WTC11 (cell line): ENCODE data around the gene GABPB2. TPM values are rescaled to one million over a fixed set of nuclear protein-coding genes. Genes with fewer than 3 reads are reported as not detected.
A peak's percentile ranks its signal among the peaks of the same experiment; 100 is the strongest.

Experiments used
- ATAC-seq: fragments of 200-7000 bp; cut with Tn5 transposase; 2 replicates; pipeline ENCODE4 v1.10.0; 2021; ENCODE audit warnings: mild to moderate bottlenecking, moderate library complexity
- CTCF ChIA-PET: fragments of 300-600 bp; sonication (Branson Sonifier 250); formaldehyde crosslinking; loops from one replicate; lab custom pipeline; 2021; ENCODE audit warnings: antibody characterized with exemption; lab: Charles Lee
- POLR2A ChIA-PET: fragments of 350-600 bp; sonication (Branson Sonifier 250); formaldehyde crosslinking; loops from one replicate; lab custom pipeline; 2021; ENCODE audit warnings: antibody characterized with exemption; lab: Charles Lee
- DNase-seq: peaks from one replicate; pipeline ENCODE4 v3.0.0; 2021; ENCODE audit warnings: low spot score
- H3K27ac Mint-ChIP-seq: 2 replicates; pipeline ENCODE4 v1.8.0; 2021; ENCODE audit warnings: mixed read lengths
- H3K27me3 Mint-ChIP-seq: 2 replicates; pipeline ENCODE4 v1.8.0; 2021; ENCODE audit warnings: low read depth, mild to moderate bottlenecking, moderate library complexity, mixed read lengths
- H3K36me3 Mint-ChIP-seq: 2 replicates; pipeline ENCODE4 v1.8.0; 2021; ENCODE audit warnings: mixed read lengths
- H3K4me1 Mint-ChIP-seq: 2 replicates; pipeline ENCODE4 v1.8.0; 2022; ENCODE audit warnings: mixed read lengths
- H3K4me3 Mint-ChIP-seq: 2 replicates; pipeline ENCODE4 v1.8.0; 2021; ENCODE audit warnings: mild to moderate bottlenecking, moderate library complexity, mixed read lengths
- H3K9me3 Mint-ChIP-seq: 2 replicates; pipeline ENCODE4 v1.8.0; 2021; ENCODE audit warnings: mixed read lengths
- ATF3 ChIP-seq: sonication (generic); formaldehyde crosslinking; conservative IDR thresholded peaks from 2 replicates; pipeline ENCODE4 v1.8.1; 2022; ENCODE audit warnings: mild to moderate bottlenecking, missing genetic modification reagents
- E2F4 ChIP-seq: sonication (generic); formaldehyde crosslinking; IDR thresholded peaks from 2 replicates; pipeline ENCODE4 v1.8.1; 2022; ENCODE audit warnings: low read depth, mild to moderate bottlenecking, moderate library complexity, missing genetic modification reagents, borderline replicate concordance
- ELF4 ChIP-seq: sonication (generic); formaldehyde crosslinking; IDR thresholded peaks from 2 replicates; pipeline ENCODE4 v1.8.1; 2022; ENCODE audit warnings: low read depth, mild to moderate bottlenecking, moderate library complexity, missing genetic modification reagents
- ESRRA ChIP-seq: sonication (generic); formaldehyde crosslinking; IDR thresholded peaks from 2 replicates; pipeline ENCODE4 v1.8.1; 2022; ENCODE audit warnings: mild to moderate bottlenecking, missing genetic modification reagents, borderline replicate concordance
- IRF1 ChIP-seq: sonication (generic); formaldehyde crosslinking; IDR thresholded peaks from 2 replicates; pipeline ENCODE4 v1.8.0; 2023; ENCODE audit warnings: missing genetic modification reagents
- NR1H2 ChIP-seq: sonication (generic); formaldehyde crosslinking; IDR thresholded peaks from 2 replicates; pipeline ENCODE4 v1.9.0; 2021; ENCODE audit warnings: mild to moderate bottlenecking, moderate library complexity, missing genetic modification reagents
- PRRX2 ChIP-seq: fragments of 250-450 bp; sonication (Bioruptor Pico); IDR thresholded peaks from 2 replicates; pipeline ENCODE4 v1.8.0; 2021; ENCODE audit warnings: mild to moderate bottlenecking
- TP53 ChIP-seq: sonication (generic); formaldehyde crosslinking; IDR thresholded peaks from 2 replicates; pipeline ENCODE4 v1.8.1; 2023; ENCODE audit warnings: mild to moderate bottlenecking, missing genetic modification reagents
- ZNF532 ChIP-seq: fragments of 250-450 bp; sonication (Bioruptor Pico); IDR thresholded peaks from 2 replicates; pipeline ENCODE4 v1.9.0; 2021; ENCODE audit warnings: mild to moderate bottlenecking, borderline replicate concordance
- total RNA-seq: library from RNA; stranded (reverse); gene quantifications from 3 replicates; pipeline ENCODE4 v1.2.3, GENCODE V29; 2021
- TF ChIP-seq, protein P1 (sequence below): sonication (generic); formaldehyde crosslinking; IDR thresholded peaks from 2 replicates; pipeline ENCODE4 v1.8.0; 2022; ENCODE audit warnings: mild to moderate bottlenecking, missing genetic modification reagents

GABPB2 gene
- total RNA-seq, 1 experiment from 2014 or later = 1.7 TPM

- Mint-ChIP-seq H3K9me3 (no peaks in the 10 kb centered on the region; the same call in 1 of the 2 replicates), H3K4me3 (peak overlapping the region; percentile 72), H3K4me1 (peaks cover 15% of the 10 kb centered on the region), H3K27ac (no peak overlapping the region; the same call in 1 of the 2 replicates), H3K27me3 (peaks cover 43% of the 10 kb centered on the region), H3K36me3 (peaks cover 12% of the 10 kb centered on the region)
- POLR2A ChIA-PET = interaction anchor here (0.7 to 1.4 kb wide), 10 partner anchors 11 to 84 kb away, joined by 3 to 11 read pairs (median 4); partner anchors contain the start of genes C1orf56, LYSMD1, TNFAIP8L2 and VPS72
- no peak for TF ChIP-seq TP53 (CRISPR knock-in tag)
- no peak for TF ChIP-seq ELF4 (CRISPR knock-in tag)
- TF ChIP-seq IRF1 (CRISPR knock-in tag) = no peak
- TF ChIP-seq ZNF532 = no peak
- TF ChIP-seq E2F4 (CRISPR knock-in tag) = no peak
- no peak for TF ChIP-seq ESRRA (CRISPR knock-in tag)
- TF ChIP-seq PRRX2 = no peak
- CTCF ChIA-PET = interaction anchor here (0.5 to 2.2 kb wide), 14 partner anchors 12 to 125 kb away, joined by 3 to 50 read pairs (median 5); partner anchors contain the start of genes C1orf56, CDC42SE1, GABPB2 and LYSMD1
- DNase-seq (peak; percentile 56), ATAC-seq (peak; percentile 30)
Measured at GRCh38 chr1:151131701-151132334, 61.3 kb downstream of the GABPB2 start.

DNA sequence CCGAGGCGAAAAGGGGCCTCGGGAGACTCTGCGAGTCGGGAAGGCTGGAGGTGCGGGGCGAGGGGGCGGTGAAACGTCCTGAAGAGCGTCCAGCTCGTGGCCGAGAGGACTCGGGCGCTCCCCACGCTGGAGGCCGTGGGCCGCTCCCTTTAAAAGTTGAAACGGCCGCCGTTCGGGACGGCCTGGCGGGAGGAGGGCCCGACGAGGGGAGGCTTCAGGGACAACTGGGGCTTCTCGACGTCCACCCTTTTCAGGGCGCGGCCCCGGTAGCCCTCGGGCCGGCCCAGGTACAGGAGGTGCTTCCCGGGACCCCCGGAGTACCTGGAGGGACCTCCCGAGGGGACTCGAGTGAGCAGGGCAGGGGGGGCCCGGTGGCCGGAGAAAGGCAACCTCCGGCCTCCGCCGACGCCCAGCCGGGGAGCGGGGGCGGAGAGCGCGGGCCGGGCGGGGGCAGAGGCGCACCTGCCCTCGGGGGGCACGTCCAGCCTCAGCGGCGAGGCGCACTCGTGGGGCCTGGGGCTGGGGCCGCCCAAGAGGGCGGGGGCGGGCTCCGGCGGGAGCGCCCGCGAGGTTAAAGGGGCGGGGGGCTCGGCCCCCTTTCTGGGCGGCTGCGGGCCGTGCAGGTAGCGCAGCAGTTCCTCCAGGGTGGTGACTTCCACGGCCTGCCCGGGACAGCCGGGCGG is 61.9 kb downstream of the GABPB2 start:
- ChIA-PET POLR2A (no interaction called here), CTCF (interaction anchor here (1.1 to 4.2 kb wide), 6 partner anchors 11 to 119 kb away, joined by 4 to 50 read pairs (median 28); no protein-coding TSS in a partner anchor)
- DNase-seq = peak; percentile 28
- peaks cover 16% of the 10 kb centered on the region for H3K36me3 Mint-ChIP-seq
- no peak for TF ChIP-seq ATF3 (CRISPR knock-in tag)
- TF ChIP-seq ZNF532 = no peak
- no peak for TF ChIP-seq NR1H2
- no peak for TF ChIP-seq IRF1 (CRISPR knock-in tag)
- TF ChIP-seq, protein P1, sequence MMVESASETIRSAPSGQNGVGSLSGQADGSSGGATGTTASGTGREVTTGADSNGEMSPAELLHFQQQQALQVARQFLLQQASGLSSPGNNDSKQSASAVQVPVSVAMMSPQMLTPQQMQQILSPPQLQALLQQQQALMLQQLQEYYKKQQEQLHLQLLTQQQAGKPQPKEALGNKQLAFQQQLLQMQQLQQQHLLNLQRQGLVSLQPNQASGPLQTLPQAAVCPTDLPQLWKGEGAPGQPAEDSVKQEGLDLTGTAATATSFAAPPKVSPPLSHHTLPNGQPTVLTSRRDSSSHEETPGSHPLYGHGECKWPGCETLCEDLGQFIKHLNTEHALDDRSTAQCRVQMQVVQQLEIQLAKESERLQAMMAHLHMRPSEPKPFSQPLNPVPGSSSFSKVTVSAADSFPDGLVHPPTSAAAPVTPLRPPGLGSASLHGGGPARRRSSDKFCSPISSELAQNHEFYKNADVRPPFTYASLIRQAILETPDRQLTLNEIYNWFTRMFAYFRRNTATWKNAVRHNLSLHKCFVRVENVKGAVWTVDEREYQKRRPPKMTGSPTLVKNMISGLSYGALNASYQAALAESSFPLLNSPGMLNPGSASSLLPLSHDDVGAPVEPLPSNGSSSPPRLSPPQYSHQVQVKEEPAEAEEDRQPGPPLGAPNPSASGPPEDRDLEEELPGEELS = no peak
- peaks cover 15% of the 10 kb centered on the region for H3K4me1 Mint-ChIP-seq
- peak overlapping the region; percentile 72 for H3K4me3 Mint-ChIP-seq
- no peaks in the 10 kb centered on the region; the same call in 1 of the 2 replicates for H3K9me3 Mint-ChIP-seq
- peaks cover 43% of the 10 kb centered on the region for H3K27me3 Mint-ChIP-seq
- H3K27ac Mint-ChIP-seq = no peak overlapping the region
- no peak for ATAC-seq
